Endothelial cell of umbilical vein (primary cell): ENCODE results near the gene REEP1. TPM values are rescaled to one million over a fixed set of nuclear protein-coding genes. Genes with fewer than 3 reads are reported as not detected.

Source experiments
- BruUV-seq: library from RNA; stranded (reverse); fragments of 400-500 nt; replicated peaks from 2 replicates; lab custom pipeline; 2021; lab: Mats Ljungman, UMichigan
- CTCF ChIA-PET: fragments of 300-600, 350-600 bp; sonication (Branson Sonifier 250); formaldehyde crosslinking; loops from one replicate; lab custom pipeline; 2021; ENCODE audit warnings: antibody characterized with exemption, inconsistent platforms; lab: Charles Lee
- POLR2A ChIA-PET: fragments of 300-600, 350-600 bp; sonication (Branson Sonifier 250); formaldehyde crosslinking; loops from one replicate; lab custom pipeline; 2021; ENCODE audit warnings: antibody characterized with exemption, inconsistent platforms; lab: Charles Lee
- DNase-seq: peaks from one replicate; pipeline ENCODE4 v3.0.0-alpha.2; 2011; ENCODE audit warnings: low read depth, low spot score
- FAIRE-seq: peaks from 2 replicates; lab custom pipeline; 2011; peaks lifted over from hg19 to GRCh38; lab: Jason Lieb, UNC
- H2AFZ ChIP-seq: 2 replicates; pipeline ENCODE4 v1.6.0; 2012; ENCODE audit warnings: low read depth, low read length, control low read depth, inconsistent platforms
- H3K27ac ChIP-seq: 2 replicates; pipeline ENCODE4 v1.5.1; 2011; ENCODE audit warnings: low read depth, mild to moderate bottlenecking, control low read depth, low read length, moderate library complexity; ENCODE audit not compliant: insufficient read depth
- H3K27me3 ChIP-seq, 2 experiments: 2 replicates each; pipeline versions ENCODE4 v1.6.0 to v1.6.1; 2011; ENCODE audit warnings: low read length in 2 of 2, mixed read lengths in 1 of 2; ENCODE audit not compliant: control insufficient read depth in 2 of 2, insufficient read depth in 2 of 2
- H3K36me3 ChIP-seq, 2 experiments: 2 replicates in 1 of 2; 3 replicates in 1 of 2; pipeline ENCODE4 v1.5.1; 2011; ENCODE audit warnings: low read length in 2 of 2, mild to moderate bottlenecking in 1 of 2, moderate library complexity in 1 of 2; ENCODE audit not compliant: control insufficient read depth in 2 of 2, insufficient read depth in 2 of 2; ENCODE audit errors: extremely low read depth in 1 of 2
- H3K4me1 ChIP-seq: 3 replicates; pipeline ENCODE4 v1.5.1; 2011; ENCODE audit warnings: mild to moderate bottlenecking, low read length; ENCODE audit not compliant: control insufficient read depth, insufficient read depth; ENCODE audit errors: extremely low read depth
- H3K4me2 ChIP-seq: 2 replicates; pipeline ENCODE4 v1.6.1; 2011; ENCODE audit warnings: low read length, control low read depth, mixed read lengths; ENCODE audit not compliant: insufficient read depth
- H3K4me3 ChIP-seq, 3 experiments: fragments of 200-600 bp in 1 of 3; sonication (generic), shearing (Covaris generic) in 1 of 3; replicated peaks in 1 of 3; 2 replicates each; pipeline ENCODE4 v1.5.1; 2011 to 2016; ENCODE audit warnings: control low read depth in 3 of 3, low read length in 3 of 3, mild to moderate bottlenecking in 2 of 3, inconsistent platforms in 1 of 3, low read depth in 1 of 3, moderate library complexity in 1 of 3; ENCODE audit not compliant: insufficient read depth in 1 of 3
- H3K79me2 ChIP-seq: 2 replicates; pipeline ENCODE4 v1.6.0; 2012; ENCODE audit warnings: low read length, inconsistent platforms; ENCODE audit not compliant: control insufficient read depth, insufficient read depth
- H3K9ac ChIP-seq: replicated peaks from 2 replicates; pipeline ENCODE3; 2011; ENCODE audit warnings: low read length, control low read depth; ENCODE audit not compliant: insufficient read depth; ENCODE audit errors: extremely low read depth
- H3K9me1 ChIP-seq: replicated peaks from 3 replicates; pipeline ENCODE4 v1.6.0; 2011; ENCODE audit warnings: mild to moderate bottlenecking, low read length; ENCODE audit not compliant: control insufficient read depth, insufficient read depth; ENCODE audit errors: extremely low read depth
- H3K9me3 ChIP-seq: replicated peaks from 2 replicates; pipeline ENCODE4 v1.5.1; 2012; ENCODE audit warnings: low read length, inconsistent platforms; ENCODE audit not compliant: control insufficient read depth, insufficient read depth
- H4K20me1 ChIP-seq: replicated peaks from 2 replicates; pipeline ENCODE3; 2011; ENCODE audit warnings: mild to moderate bottlenecking, low read length; ENCODE audit not compliant: control insufficient read depth, insufficient read depth; ENCODE audit errors: extremely low read depth
- EZH2 ChIP-seq: IDR thresholded peaks from 2 replicates; pipeline ENCODE4 v1.6.1; 2012; ENCODE audit warnings: borderline replicate concordance, low read depth, mild to moderate bottlenecking, moderate library complexity, low read length, inconsistent platforms; ENCODE audit not compliant: severe bottlenecking
- FOS ChIP-seq: IDR thresholded peaks from 2 replicates; pipeline ENCODE4 v1.6.1; 2011; ENCODE audit warnings: mild to moderate bottlenecking, low read length, moderate library complexity, borderline replicate concordance; ENCODE audit not compliant: insufficient read depth
- GATA2 ChIP-seq: IDR thresholded peaks from 2 replicates; pipeline ENCODE4 v1.7.0; 2011; ENCODE audit warnings: low read depth, mild to moderate bottlenecking, moderate library complexity, mixed read lengths, low read length; ENCODE audit not compliant: insufficient read length, insufficient read depth
- JUN ChIP-seq: IDR thresholded peaks from 2 replicates; pipeline ENCODE4 v1.6.1; 2011; ENCODE audit warnings: borderline replicate concordance, low read depth; ENCODE audit not compliant: insufficient read length, insufficient read depth
- POLR2A ChIP-seq: IDR thresholded peaks from 2 replicates; pipeline ENCODE4 v1.6.1; 2012; ENCODE audit warnings: low read depth, mild to moderate bottlenecking, control low read depth, low read length
- POLR2AphosphoS5 ChIP-seq: IDR thresholded peaks from 2 replicates; pipeline ENCODE4 v1.6.1; 2012; ENCODE audit warnings: low read depth, mild to moderate bottlenecking, control low read depth, low read length, moderate library complexity; ENCODE audit not compliant: insufficient read depth
- dilution Hi-C: fragments of 300-500 bp; cut with MboI; formaldehyde crosslinking; loops from one replicate; pipeline ENCODE4 v1.15.0; 2019; ENCODE audit warnings: low sequenced_read_pairs; ENCODE audit not compliant: extremely low pct_ligation_motif_present
- intact Hi-C: fragments of 100-400 bp; cut with micrococcal nuclease; formaldehyde crosslinking; loops from one replicate; pipeline ENCODE4 v1.10.0; 2022
- polyA plus RNA-seq, 4 experiments: library from polyadenylated mRNA; depleted of rRNA in 3 of 4; stranded (reverse) in 3 of 4; unstranded in 1 of 4; fragments of >200 nt; gene quantifications; 2 replicates each; pipeline versions ENCODE4 v1.2.1 to v1.2.3, GENCODE V29; 2011 to 2012; ENCODE audit warnings: missing spikeins in 1 of 4
- total RNA-seq: library from RNA; stranded (reverse); gene quantifications from 2 replicates; pipeline ENCODE4 v1.2.3, GENCODE V29; 2021
- TF ChIP-seq, protein P1 (sequence below), 2 donors: IDR thresholded peaks; 1 replicate in 1 of 2; 2 replicates in 1 of 2; pipeline ENCODE4 v1.5.1; 2011; ENCODE audit warnings: low read length in 2 of 2, mild to moderate bottlenecking in 2 of 2, moderate library complexity in 2 of 2, control low read depth in 1 of 2, inconsistent platforms in 1 of 2, low read depth in 1 of 2; ENCODE audit not compliant: insufficient read depth in 1 of 2; ENCODE audit errors: extremely low read depth in 1 of 2
- TF ChIP-seq, protein P2 (sequence below): IDR thresholded peaks from 2 replicates; pipeline ENCODE4 v1.6.1; 2011; ENCODE audit not compliant: insufficient read depth, insufficient read length

The REEP1 gene
- total and polyA plus RNA-seq, 2 donors (not counting 3 experiments of a cell fraction or from before 2014, with no cell fraction given), result 0.11 to 0.53 TPM

DNA sequence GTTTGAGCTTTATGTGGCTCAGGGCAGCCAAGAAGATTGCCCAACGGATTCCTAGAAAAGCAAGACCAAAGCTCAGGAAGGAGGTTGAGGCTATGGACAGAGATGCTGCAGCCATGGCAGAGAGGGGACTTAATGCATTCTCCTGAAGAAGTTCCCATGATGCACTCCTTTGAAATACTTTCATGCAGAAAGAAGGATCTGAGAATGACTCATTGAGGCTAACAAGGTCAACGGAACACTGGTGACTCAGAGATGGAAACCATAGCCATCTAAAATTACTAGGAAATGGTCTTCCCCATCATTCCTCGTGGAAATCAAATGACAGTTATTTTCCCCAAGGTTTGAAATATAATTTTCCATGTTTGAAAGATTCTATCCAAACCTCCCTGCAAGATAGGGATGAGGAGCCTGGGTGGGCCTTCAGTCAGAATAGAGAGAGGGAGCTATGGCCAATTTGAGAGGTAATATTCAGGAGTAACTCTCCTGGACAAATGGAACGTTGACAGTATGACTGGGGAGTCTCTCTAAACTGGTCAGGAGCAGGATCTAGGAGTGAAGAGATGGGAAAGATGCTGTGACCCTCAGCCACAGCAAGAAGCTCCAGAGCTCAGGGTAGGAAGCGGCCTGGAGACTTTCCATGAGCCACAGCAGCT is 63.0 kb downstream of the REEP1 start:
- no TSS peak for BruUV-seq
- peaks cover 3 to 14% of the 10 kb centered on the region in 2 experiments for H3K27me3 ChIP-seq
- POLR2A ChIA-PET, result no interaction called here
- peaks cover 7% of the 10 kb centered on the region for H3K4me1 ChIP-seq
- H3K4me2 ChIP-seq, result peak overlapping the region; percentile 32
- H3K9me3 ChIP-seq, result no peaks in the 10 kb centered on the region
- H3K27ac ChIP-seq, result no peak overlapping the region
- DNase-seq, result peak; percentile 44
- no peaks in the 10 kb centered on the region for H3K9me1 ChIP-seq
- CTCF ChIA-PET, result interaction anchor here (0.8 kb wide), 1 partner anchor 8 kb away, joined by 3 read pairs; no protein-coding TSS in a partner anchor
- H2AFZ ChIP-seq, result no peak overlapping the region
- no peaks in the 10 kb centered on the region for H4K20me1 ChIP-seq
- dilution Hi-C loops (no loop called here), intact Hi-C loops (no loop called here)
- peak; percentile 8 for FAIRE-seq
- no peak overlapping the region for H3K4me3 ChIP-seq
- H3K9ac ChIP-seq, result no peak overlapping the region
- TF ChIP-seq POLR2AphosphoS5 (peak; percentile 16), POLR2A (no peak), GATA2 (no peak), JUN (peak; percentile 87), FOS (peak; percentile 87), EZH2 (no peak)
- TF ChIP-seq, protein P1, sequence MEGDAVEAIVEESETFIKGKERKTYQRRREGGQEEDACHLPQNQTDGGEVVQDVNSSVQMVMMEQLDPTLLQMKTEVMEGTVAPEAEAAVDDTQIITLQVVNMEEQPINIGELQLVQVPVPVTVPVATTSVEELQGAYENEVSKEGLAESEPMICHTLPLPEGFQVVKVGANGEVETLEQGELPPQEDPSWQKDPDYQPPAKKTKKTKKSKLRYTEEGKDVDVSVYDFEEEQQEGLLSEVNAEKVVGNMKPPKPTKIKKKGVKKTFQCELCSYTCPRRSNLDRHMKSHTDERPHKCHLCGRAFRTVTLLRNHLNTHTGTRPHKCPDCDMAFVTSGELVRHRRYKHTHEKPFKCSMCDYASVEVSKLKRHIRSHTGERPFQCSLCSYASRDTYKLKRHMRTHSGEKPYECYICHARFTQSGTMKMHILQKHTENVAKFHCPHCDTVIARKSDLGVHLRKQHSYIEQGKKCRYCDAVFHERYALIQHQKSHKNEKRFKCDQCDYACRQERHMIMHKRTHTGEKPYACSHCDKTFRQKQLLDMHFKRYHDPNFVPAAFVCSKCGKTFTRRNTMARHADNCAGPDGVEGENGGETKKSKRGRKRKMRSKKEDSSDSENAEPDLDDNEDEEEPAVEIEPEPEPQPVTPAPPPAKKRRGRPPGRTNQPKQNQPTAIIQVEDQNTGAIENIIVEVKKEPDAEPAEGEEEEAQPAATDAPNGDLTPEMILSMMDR (IDR thresholded peaks at IDR 0.05; ENCODE audit: extremely low read depth in 1 of 2, insufficient read depth in 1 of 2, low read depth in 1 of 2, low read length in 2 of 2), result no peak
- TF ChIP-seq, protein P2, sequence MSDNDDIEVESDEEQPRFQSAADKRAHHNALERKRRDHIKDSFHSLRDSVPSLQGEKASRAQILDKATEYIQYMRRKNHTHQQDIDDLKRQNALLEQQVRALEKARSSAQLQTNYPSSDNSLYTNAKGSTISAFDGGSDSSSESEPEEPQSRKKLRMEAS, result no peak
- no peaks in the 10 kb centered on the region for H3K79me2 ChIP-seq
- no peaks in the 10 kb centered on the region for H3K36me3 ChIP-seq
